Neural cell (in vitro differentiated cells): ENCODE data around the gene TOP1. TPM values are rescaled to one million over a fixed set of nuclear protein-coding genes. Genes with fewer than 3 reads are reported as not detected.

ENCODE experiments used
- H2AFZ ChIP-seq: fragments of 200-600, 300-800 bp; sonication (generic), shearing (Covaris generic); 2 replicates; pipeline ENCODE4 v1.6.0; 2014; ENCODE audit warnings: low read depth, mild to moderate bottlenecking, antibody characterized with exemption, low read length, moderate library complexity
- H3F3A ChIP-seq: fragments of 200-600 bp; shearing (Covaris generic); 2 replicates; pipeline ENCODE4 v1.6.1; 2016; ENCODE audit warnings: mild to moderate bottlenecking, moderate library complexity, mixed read lengths, antibody characterized with exemption, low read length; ENCODE audit not compliant: insufficient read depth, poor library complexity, severe bottlenecking
- H3K27ac ChIP-seq: fragments of 200-600, 300-800 bp; sonication (generic), shearing (Covaris generic); 2 replicates; pipeline ENCODE4 v1.5.1; 2014; ENCODE audit warnings: mild to moderate bottlenecking, low read length, moderate library complexity
- H3K27me3 ChIP-seq: fragments of 300-800, 200-600 bp; sonication (generic), shearing (Covaris generic); 2 replicates; pipeline ENCODE4 v1.6.0; 2014; ENCODE audit warnings: mild to moderate bottlenecking, low read depth, low read length, moderate library complexity; ENCODE audit not compliant: insufficient read depth
- H3K36me3 ChIP-seq: fragments of 300-800, 200-600 bp; sonication (generic), shearing (Covaris generic); 2 replicates; pipeline ENCODE4 v1.5.1; 2014; ENCODE audit warnings: mild to moderate bottlenecking, antibody characterized with exemption, low read length, moderate library complexity; ENCODE audit not compliant: insufficient read depth
- H3K4me2 ChIP-seq: fragments of 300-800, 200-600 bp; sonication (generic), shearing (Covaris generic); 2 replicates; pipeline ENCODE4 v1.6.0; 2014; ENCODE audit warnings: mild to moderate bottlenecking, low read length
- H3K4me3 ChIP-seq: fragments of 300-800, 200-600 bp; sonication (generic), shearing (Covaris generic); 2 replicates; pipeline ENCODE4 v1.5.1; 2014; ENCODE audit warnings: mild to moderate bottlenecking, low read length, moderate library complexity
- H3K79me2 ChIP-seq: fragments of 200-600 bp; shearing (Covaris generic); replicated peaks from 2 replicates; pipeline ENCODE4 v1.6.0; 2014; ENCODE audit warnings: mild to moderate bottlenecking, low read length, moderate library complexity; ENCODE audit not compliant: insufficient read depth
- H3K9ac ChIP-seq: fragments of 300-800, 200-600 bp; sonication (generic), shearing (Covaris generic); 2 replicates; pipeline ENCODE4 v1.6.1; 2016; ENCODE audit warnings: mild to moderate bottlenecking, low read length, mixed read lengths
- H3K9me2 ChIP-seq: fragments of 200-600 bp; shearing (Covaris generic); 2 replicates; pipeline ENCODE4 v1.6.1; 2016; ENCODE audit warnings: mild to moderate bottlenecking, low read length, mixed read lengths; ENCODE audit not compliant: insufficient read depth
- H3K9me3 ChIP-seq: fragments of 200-600, 300-800 bp; sonication (generic), shearing (Covaris generic); 2 replicates; pipeline ENCODE4 v1.6.1; 2016; ENCODE audit warnings: mild to moderate bottlenecking, mixed run types, low read length, moderate library complexity, mixed read lengths
- H4K20me1 ChIP-seq: fragments of 200-600 bp; shearing (Covaris generic); 2 replicates; pipeline ENCODE4 v1.6.1; 2016; ENCODE audit warnings: mild to moderate bottlenecking, mixed run types; ENCODE audit not compliant: insufficient read depth
- CTCF ChIP-seq: fragments of 450-650 bp; IDR thresholded peaks from 2 replicates; pipeline ENCODE4 v1.5.1; 2014; ENCODE audit warnings: antibody characterized with exemption, mild to moderate bottlenecking, moderate library complexity; ENCODE audit not compliant: poor library complexity, severe bottlenecking
- EP300 ChIP-seq: fragments of 450-650 bp; conservative IDR thresholded peaks from 2 replicates; pipeline ENCODE4 v1.6.1; 2014; ENCODE audit warnings: antibody characterized with exemption, mild to moderate bottlenecking, moderate library complexity; ENCODE audit not compliant: poor library complexity, severe bottlenecking
- EZH2 ChIP-seq: fragments of 200-600, 300-800 bp; shearing (Covaris generic), sonication (generic); IDR thresholded peaks from 2 replicates; pipeline ENCODE4 v1.6.1; 2014; ENCODE audit warnings: antibody characterized with exemption, low read length, borderline replicate concordance, mild to moderate bottlenecking; ENCODE audit not compliant: insufficient read depth, poor library complexity, severe bottlenecking
- MXI1 ChIP-seq: fragments of 450-650 bp; conservative IDR thresholded peaks from 2 replicates; pipeline ENCODE4 v1.6.1; 2014; ENCODE audit warnings: antibody characterized with exemption, mild to moderate bottlenecking; ENCODE audit not compliant: poor library complexity, severe bottlenecking
- POLR2AphosphoS5 ChIP-seq: IDR thresholded peaks from 2 replicates; pipeline ENCODE4 v1.6.1; 2012
- RAD21 ChIP-seq: fragments of 450-650 bp; conservative IDR thresholded peaks from 2 replicates; pipeline ENCODE4 v1.6.1; 2014; ENCODE audit warnings: antibody characterized with exemption, mild to moderate bottlenecking, moderate library complexity
- REST ChIP-seq: IDR thresholded peaks from 2 replicates; pipeline ENCODE4 v1.6.1; 2012; ENCODE audit warnings: borderline replicate concordance
- SMC3 ChIP-seq: fragments of 450-650 bp; conservative IDR thresholded peaks from 2 replicates; pipeline ENCODE4 v1.6.1; 2014; ENCODE audit warnings: antibody characterized with exemption, mild to moderate bottlenecking, moderate library complexity; ENCODE audit not compliant: poor library complexity
- TAF1 ChIP-seq: IDR thresholded peaks from 2 replicates; pipeline ENCODE4 v1.6.1; 2012; ENCODE audit warnings: low read depth
- polyA plus RNA-seq: library from polyadenylated mRNA; depleted of rRNA; stranded (reverse); fragments of >200 nt; gene quantifications from 2 replicates; pipeline ENCODE4 v1.2.3, GENCODE V29; 2014

TOP1 gene
- polyA plus RNA-seq, 1 donor from 2014 or later = 33.2 TPM

- no peak overlapping the region for H3K4me3 ChIP-seq
- TF ChIP-seq RAD21 (no peak), CTCF (no peak), SMC3 (no peak), EZH2 (no peak), POLR2AphosphoS5 (no peak), REST (no peak), EP300 (no peak), MXI1 (no peak), TAF1 (no peak)
- no peaks in the 10 kb centered on the region for H3K27me3 ChIP-seq
- H4K20me1 ChIP-seq = no peaks in the 10 kb centered on the region
- H2AFZ ChIP-seq = no peak overlapping the region
- no peaks in the 10 kb centered on the region for H3K9me3 ChIP-seq
- H3K27ac ChIP-seq = no peak overlapping the region
- H3F3A ChIP-seq = no peaks in the 10 kb centered on the region
- H3K4me2 ChIP-seq = no peak overlapping the region
- peaks cover 42% of the 10 kb centered on the region for H3K79me2 ChIP-seq
- H3K9ac ChIP-seq = no peak overlapping the region
- peaks cover 4% of the 10 kb centered on the region for H3K36me3 ChIP-seq
- no peaks in the 10 kb centered on the region for H3K9me2 ChIP-seq
These were observed 37.1 kb downstream of the TOP1 start for GRCh38 chr20:41065716-41066115.

- Histone ChIP-seq H3K9ac (no peak overlapping the region), H3K27ac (no peak overlapping the region), H2AFZ (no peak overlapping the region), H3K4me2 (no peak overlapping the region), H3K9me3 (no peaks in the 10 kb centered on the region), H3K9me2 (no peaks in the 10 kb centered on the region), H3K27me3 (no peaks in the 10 kb centered on the region), H3K4me3 (no peak overlapping the region), H3F3A (no peaks in the 10 kb centered on the region), H4K20me1 (peaks cover 8% of the 10 kb centered on the region), H3K36me3 (no peaks in the 10 kb centered on the region), H3K79me2 (peaks cover 36% of the 10 kb centered on the region)
- no peak for TF ChIP-seq MXI1
- TF ChIP-seq SMC3 = no peak
- TF ChIP-seq EP300 = no peak
- TF ChIP-seq TAF1 = no peak
- TF ChIP-seq CTCF = no peak
- TF ChIP-seq REST = no peak
- no peak for TF ChIP-seq RAD21
- no peak for TF ChIP-seq POLR2AphosphoS5
- TF ChIP-seq EZH2 = no peak
These were observed 40.2 kb downstream of the TOP1 start for GRCh38 chr20:41068806-41069205.
